Measurements from ENCODE around the gene LDHD. TPM values are rescaled to one million over a fixed set of nuclear protein-coding genes. Genes with fewer than 3 reads are reported as not detected.

The LDHD gene
- total RNA-seq, 1 donor from 2014 or later = 0.89 TPM

GRCh38 chr16:75101635-75102034 is 14.9 kb downstream of the LDHD start:
- Mint-ChIP-seq H3K27me3 (no peaks in the 10 kb centered on the region), H3K27ac (peak overlapping the region; percentile 69), H3K36me3 (ENCODE audit: insufficient read depth) (peaks cover 17% of the 10 kb centered on the region), H3K4me3 (ENCODE audit: low read depth) (no peak overlapping the region), H3K9me3 (ENCODE audit: low read depth) (no peaks in the 10 kb centered on the region), H3K4me1 (ENCODE audit: low read depth) (peaks cover 4% of the 10 kb centered on the region)
- DNase-seq (ENCODE audit: low spot score, unreplicated experiment) = no peak
- no peak for TF ChIP-seq CTCF (IDR thresholded peaks at IDR 0.05; ENCODE audit: unreplicated experiment)

GRCh38 chr16:75100603-75100990 is 16.0 kb downstream of the LDHD start:
- Mint-ChIP-seq H3K27me3 (no peaks in the 10 kb centered on the region), H3K27ac (no peak overlapping the region), H3K9me3 (ENCODE audit: low read depth) (no peaks in the 10 kb centered on the region), H3K4me1 (ENCODE audit: low read depth) (peaks cover 13% of the 10 kb centered on the region), H3K4me3 (ENCODE audit: low read depth) (no peak overlapping the region), H3K36me3 (ENCODE audit: insufficient read depth) (peaks cover 16% of the 10 kb centered on the region)
- TF ChIP-seq CTCF (IDR thresholded peaks at IDR 0.05; ENCODE audit: unreplicated experiment) = no peak
- DNase-seq (ENCODE audit: low spot score, unreplicated experiment) = no peak

- no peak for TF ChIP-seq CTCF (IDR thresholded peaks at IDR 0.05; ENCODE audit: unreplicated experiment)
- peaks cover 13% of the 10 kb centered on the region for H3K4me1 Mint-ChIP-seq (ENCODE audit: low read depth)
- H3K36me3 Mint-ChIP-seq (ENCODE audit: insufficient read depth) = peaks cover 16% of the 10 kb centered on the region
- H3K27me3 Mint-ChIP-seq = no peaks in the 10 kb centered on the region
- no peak for DNase-seq (ENCODE audit: low spot score, unreplicated experiment)
- no peaks in the 10 kb centered on the region for H3K9me3 Mint-ChIP-seq (ENCODE audit: low read depth)
- H3K4me3 Mint-ChIP-seq (ENCODE audit: low read depth) = no peak overlapping the region
- H3K27ac Mint-ChIP-seq = no peak overlapping the region
These were observed 16.6 kb downstream of the LDHD start for GRCh38 chr16:75099738-75100602.

GRCh38 chr16:75099075-75099667 is 17.4 kb downstream of the LDHD start:
- no peak for DNase-seq (ENCODE audit: low spot score, unreplicated experiment)
- no peak overlapping the region for H3K4me3 Mint-ChIP-seq (ENCODE audit: low read depth)
- peaks cover 10% of the 10 kb centered on the region for H3K36me3 Mint-ChIP-seq (ENCODE audit: insufficient read depth)
- peaks cover 13% of the 10 kb centered on the region for H3K4me1 Mint-ChIP-seq (ENCODE audit: low read depth)
- TF ChIP-seq CTCF (IDR thresholded peaks at IDR 0.05; ENCODE audit: unreplicated experiment) = no peak
- H3K9me3 Mint-ChIP-seq (ENCODE audit: low read depth) = no peaks in the 10 kb centered on the region
- no peaks in the 10 kb centered on the region for H3K27me3 Mint-ChIP-seq
- H3K27ac Mint-ChIP-seq = no peak overlapping the region

GRCh38 chr16:75097941-75098901 is 18.4 kb downstream of the LDHD start:
- Mint-ChIP-seq H3K4me1 (ENCODE audit: low read depth) (peaks cover 13% of the 10 kb centered on the region), H3K27me3 (no peaks in the 10 kb centered on the region), H3K36me3 (ENCODE audit: insufficient read depth) (peaks cover 7% of the 10 kb centered on the region), H3K4me3 (ENCODE audit: low read depth) (no peak overlapping the region), H3K27ac (no peak overlapping the region), H3K9me3 (ENCODE audit: low read depth) (no peaks in the 10 kb centered on the region)
- no peak for TF ChIP-seq CTCF (IDR thresholded peaks at IDR 0.05; ENCODE audit: unreplicated experiment)
- no peak for DNase-seq (ENCODE audit: low spot score, unreplicated experiment)

Data from progenitor cell of endocrine pancreas (in vitro differentiated cells).